Measurements from ENCODE around the gene ULK1. TPM values are rescaled to one million over a fixed set of nuclear protein-coding genes. Genes with fewer than 3 reads are reported as not detected.

Gene ULK1
- total and polyA plus RNA-seq, 2 of the 13 experiments (the other 11 are each of a cell fraction or from before 2014, with no cell fraction given), result 2.8 to 10.1 TPM

- TF ChIP-seq HNF1A (IDR thresholded peaks at IDR 0.05; ENCODE audit: low read depth), result no peak
- no peak for TF ChIP-seq HNF1A (CRISPR knock-in tag; IDR thresholded peaks at IDR 0.05; ENCODE audit: borderline replicate concordance)
- peak; percentile 51 for TF ChIP-seq CTCF (CRISPR knock-in tag; IDR thresholded peaks at IDR 0.05)
- no peak for TF ChIP-seq RBM39 (IDR thresholded peaks at IDR 0.05; ENCODE audit: low read depth, low read length, poor library complexity, severe bottlenecking)
- TF ChIP-seq HMGA1 (CRISPR knock-in tag; conservative IDR thresholded peaks at IDR 0.05), result no peak
- TF ChIP-seq JDP2 (CRISPR knock-in tag; IDR thresholded peaks at IDR 0.05; ENCODE audit: borderline replicate concordance), result no peak
- no peak for TF ChIP-seq ZNF570 (CRISPR knock-in tag; IDR thresholded peaks at IDR 0.05; ENCODE audit: borderline replicate concordance)
Observed at GRCh38 chr12:131912518-131913274, 18.3 kb downstream of the ULK1 start (continued).

Measured in HepG2 (cell line).